Lower lobe of right lung (tissue), 2 donors: Measurements from ENCODE around the gene ALG1. TPM values are rescaled to one million over a fixed set of nuclear protein-coding genes. Genes with fewer than 3 reads are reported as not detected.
"Not testable (repeated sequence)": the region's sequence is repeated elsewhere in the genome, so short reads cannot be mapped to it uniquely, and the experiment has no call there.

Source experiments
- ATAC-seq, 2 donors: fragments of 200-7000 bp; cut with Tn5 transposase; one replicate each; pipeline ENCODE4 v1.9.1; 2020 to 2022; ENCODE audit warnings: mild to moderate bottlenecking in 2 of 2, moderate library complexity in 2 of 2
- DNase-seq: peaks from one replicate; pipeline ENCODE4 v3.0.0-alpha.2; 2020
- H3K27ac ChIP-seq: fragments of 200-600 bp; one replicate; pipeline ENCODE4 v1.8.0; 2022
- H3K27me3 ChIP-seq: fragments of 200-600 bp; one replicate; pipeline ENCODE4 v1.8.0; 2022; ENCODE audit warnings: low read depth
- H3K36me3 ChIP-seq: fragments of 200-600 bp; one replicate; pipeline ENCODE4 v1.8.0; 2022; ENCODE audit warnings: mild to moderate bottlenecking
- H3K4me1 ChIP-seq: fragments of 200-600 bp; one replicate; pipeline ENCODE4 v1.8.0; 2022
- H3K4me3 ChIP-seq: fragments of 200-600 bp; one replicate; pipeline ENCODE4 v1.8.0; 2022; ENCODE audit warnings: mild to moderate bottlenecking
- H3K9me3 ChIP-seq: fragments of 200-600 bp; one replicate; pipeline ENCODE4 v1.8.0; 2022
- CTCF ChIP-seq: fragments of 200-600 bp; IDR thresholded peaks from one replicate; pipeline ENCODE4 v1.8.0; 2022; ENCODE audit warnings: antibody characterized with exemption, mild to moderate bottlenecking
- intact Hi-C: fragments of 100-400 bp; cut with DNase I; formaldehyde crosslinking; loops from one replicate; pipeline ENCODE4 v1.11.0; 2022
- total RNA-seq: library from RNA; stranded (reverse); fragmentation: NEBNext Ultra II Directional; extraction: Animal tissue kit (Norgen Biotek cat#: 25700); gene quantifications from one replicate; pipeline ENCODE4 v1.2.1, GENCODE V29; 2021
- donor health status: DM: no; HTN: yes; CAD: no; lungs with severe emphysema.

The ALG1 gene
- total RNA-seq, 1 donor from 2014 or later, result 17.8 TPM

GRCh38 chr16:5108505-5109158 is 37.0 kb downstream of the ALG1 start:
- Histone ChIP-seq H3K36me3 (no peaks in the 10 kb centered on the region), H3K27me3 (no peaks in the 10 kb centered on the region), H3K4me3 (no peak overlapping the region), H3K9me3 (no peaks in the 10 kb centered on the region), H3K4me1 (no peaks in the 10 kb centered on the region), H3K27ac (no peak overlapping the region)
- DNase-seq (peak; percentile 47), ATAC-seq (no peak)
- intact Hi-C loops, result no loop called here
- TF ChIP-seq CTCF, result no peak

GRCh38 chr16:5110933-5111332 is 39.3 kb downstream of the ALG1 start:
- H3K4me1 ChIP-seq, H3K27me3 ChIP-seq, H3K4me3 ChIP-seq, H3K9me3 ChIP-seq, DNase-seq, intact Hi-C loops, H3K36me3 ChIP-seq, H3K27ac ChIP-seq, ATAC-seq: not testable (repeated sequence)

- H3K36me3 ChIP-seq, H3K27me3 ChIP-seq, ATAC-seq, DNase-seq, H3K9me3 ChIP-seq, H3K27ac ChIP-seq, intact Hi-C loops: not testable (repeated sequence)
- H3K4me3 ChIP-seq, result peak overlapping the region; percentile 25
- H3K4me1 ChIP-seq, result peaks cover 11% of the 10 kb centered on the region
Measured at GRCh38 chr16:5116780-5117295, 45.2 kb downstream of the ALG1 start.

GRCh38 chr16:5117300-5118087 is 45.9 kb downstream of the ALG1 start:
- ATAC-seq, H3K27me3 ChIP-seq, intact Hi-C loops, H3K9me3 ChIP-seq, H3K27ac ChIP-seq, H3K36me3 ChIP-seq: not testable (repeated sequence)
- peak; percentile 64 for DNase-seq
- peak overlapping the region; percentile 25 for H3K4me3 ChIP-seq
- peaks cover 11% of the 10 kb centered on the region for H3K4me1 ChIP-seq

- H3K27ac ChIP-seq, intact Hi-C loops, H3K9me3 ChIP-seq, H3K36me3 ChIP-seq, H3K4me3 ChIP-seq, ATAC-seq, H3K4me1 ChIP-seq, DNase-seq, H3K27me3 ChIP-seq: not testable (repeated sequence)
Measured at GRCh38 chr16:5131467-5132004, 59.9 kb downstream of the ALG1 start.

- H3K36me3 ChIP-seq, ATAC-seq, intact Hi-C loops, H3K27me3 ChIP-seq, H3K4me1 ChIP-seq, DNase-seq, H3K27ac ChIP-seq, H3K9me3 ChIP-seq, H3K4me3 ChIP-seq: not testable (repeated sequence)
Measured at GRCh38 chr16:5132915-5133600, 61.4 kb downstream of the ALG1 start.

GRCh38 chr16:5134739-5135452 is 63.3 kb downstream of the ALG1 start:
- H3K9me3 ChIP-seq, H3K27me3 ChIP-seq, H3K27ac ChIP-seq, H3K4me1 ChIP-seq, ATAC-seq, H3K4me3 ChIP-seq, H3K36me3 ChIP-seq, DNase-seq, intact Hi-C loops: not testable (repeated sequence)

Other genes starting within 250 kb of the ALG1 start
- gene GLYR1, start 224.6 kb upstream of the ALG1 start, total RNA-seq, result 89.3 TPM
- 36.1 TPM for gene UBN1, start 224.4 kb upstream of the ALG1 start, total RNA-seq
- 60.5 TPM for gene PPL, start 134.7 kb upstream of the ALG1 start, total RNA-seq
- gene SEC14L5, start 113.5 kb upstream of the ALG1 start, total RNA-seq, result 0.41 TPM
- gene NAGPA, start 37.9 kb upstream of the ALG1 start, total RNA-seq, result 24.1 TPM
- gene C16orf89, start 5.9 kb upstream of the ALG1 start, total RNA-seq, result 198 TPM
- gene EEF2KMT, start 26.0 kb downstream of the ALG1 start, total RNA-seq, result 9.5 TPM